HG02623 (cell line): ENCODE results near the gene HINT1.

Experiments used
- ATAC-seq: cut with Tn5 transposase; IDR thresholded peaks from one replicate; pipeline ENCODE4 v1.9.1; 2021; ENCODE audit warnings: moderate library complexity; ENCODE audit not compliant: unreplicated experiment

Gene HINT1

DNA sequence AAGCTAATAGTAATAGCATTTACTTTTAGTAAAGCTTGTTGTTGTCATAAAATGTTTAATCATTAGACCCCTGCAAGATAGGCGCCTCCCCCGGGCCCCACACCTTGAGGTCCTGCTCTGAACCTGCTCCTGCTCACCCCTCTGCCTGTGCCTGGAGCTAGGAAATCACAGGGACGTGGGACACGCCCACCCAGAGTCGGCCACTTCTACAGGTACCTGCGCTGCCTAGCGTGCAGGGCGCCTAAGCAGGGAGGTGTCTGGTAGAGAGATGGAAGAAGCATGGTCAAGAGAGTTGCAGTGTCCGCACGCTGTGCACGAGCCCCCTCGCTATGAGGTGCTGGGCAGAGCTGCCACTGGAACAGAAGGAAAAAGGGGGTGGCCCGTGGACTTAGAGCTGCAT, 52.6 kb downstream of the HINT1 start:
- no peak for ATAC-seq

DNA sequence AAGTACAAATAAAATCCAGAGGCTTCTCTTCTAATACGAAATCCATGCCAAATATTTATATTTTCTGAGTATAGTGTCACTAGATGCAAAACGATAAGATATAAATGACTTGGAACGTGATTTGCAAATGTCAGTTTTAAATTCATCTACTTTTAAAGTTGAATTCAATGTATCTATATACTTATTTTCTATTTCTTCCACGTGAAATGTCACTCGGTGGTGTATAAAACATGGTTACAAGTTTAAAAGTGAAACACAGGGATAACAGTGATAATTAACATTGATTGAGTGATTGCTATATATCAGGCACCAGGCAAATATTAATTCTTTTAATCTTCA, 54.8 kb downstream of the HINT1 start:
- ATAC-seq, result no peak

DNA sequence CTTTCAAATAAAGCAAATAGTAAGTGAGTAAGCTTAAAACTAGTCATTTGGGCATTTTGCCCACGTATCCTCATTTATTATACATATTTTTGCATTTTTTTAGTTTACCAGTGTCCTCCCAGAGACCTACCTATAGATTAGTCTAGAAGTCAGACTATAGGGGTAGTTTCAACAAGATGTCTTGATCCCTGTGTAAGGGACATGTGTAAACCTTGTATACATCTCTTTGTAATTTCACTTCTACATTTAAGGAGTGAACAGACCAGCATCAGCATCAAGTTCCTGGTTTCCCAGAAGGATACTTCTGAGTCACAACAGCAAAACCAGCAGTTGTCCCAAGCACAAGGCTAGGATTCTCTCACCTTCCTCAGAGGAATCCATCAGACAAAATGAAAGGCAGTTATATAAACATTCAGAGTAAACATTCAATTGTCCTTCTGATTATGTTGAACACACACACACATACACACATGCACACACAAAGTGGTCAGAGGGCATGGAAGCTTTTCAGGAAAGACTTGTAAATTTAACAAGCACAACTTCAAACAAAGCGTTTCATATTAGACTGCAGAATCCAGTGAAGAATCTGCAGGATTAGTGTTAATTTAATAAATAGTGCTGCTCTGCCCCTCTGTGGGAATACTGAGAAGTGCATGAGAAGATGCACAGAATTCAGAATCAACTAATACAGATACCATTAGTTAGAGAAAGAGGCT, 55.4 kb downstream of the HINT1 start:
- peak; percentile 76 for ATAC-seq
